ENCODE measurements around the gene ATXN7L3.
"Not testable (repeated sequence)": the region's sequence is repeated elsewhere in the genome, so short reads cannot be mapped to it uniquely, and the experiment has no call there.

The ATXN7L3 gene

DNA sequence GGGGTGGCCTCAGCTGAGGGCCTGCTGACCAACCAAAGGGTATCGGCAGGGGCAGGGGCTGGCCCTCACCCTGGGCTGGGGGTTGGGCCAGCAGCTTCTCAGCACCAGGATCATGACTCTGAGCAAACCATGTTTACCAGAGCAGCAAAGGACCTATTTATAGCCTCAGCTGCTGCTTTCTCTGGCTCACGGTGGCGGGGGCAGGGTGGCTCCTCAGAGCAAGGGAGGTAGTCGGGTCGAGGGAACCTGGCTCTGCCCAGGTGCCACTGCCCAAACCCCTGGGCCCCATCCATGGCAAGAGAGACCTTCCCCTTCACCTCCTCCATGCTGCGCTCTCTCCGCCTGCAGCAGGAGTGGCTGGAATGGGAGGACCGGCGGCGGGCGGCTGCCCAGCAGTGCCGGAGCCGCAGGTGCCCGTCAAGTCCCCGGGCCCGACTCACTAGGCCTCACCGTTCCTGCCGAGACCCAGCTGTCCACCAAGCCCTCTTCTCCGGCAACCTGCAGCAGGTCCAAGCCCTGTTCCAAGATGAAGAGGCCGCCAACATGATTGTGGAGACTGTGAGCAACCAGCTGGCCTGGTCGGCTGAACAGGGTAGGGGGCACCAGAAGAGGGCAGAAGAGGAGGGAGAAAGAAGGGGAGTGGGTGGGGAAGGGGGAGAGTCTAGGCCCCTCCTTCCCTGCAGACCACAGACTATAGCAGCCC, 29.0 kb downstream of the ATXN7L3 start, which contains the start of gene ASB16:
TSS of gene ASB16 (plus strand) at position 206 of the 703 bp plus-strand sequence. CDS start at position 292, 86 bp downstream.
- no peak for DNase-seq

- no peak for DNase-seq
These were observed 29.6 kb downstream of the ATXN7L3 start for GRCh38 chr17:44170135-44170498.

DNA sequence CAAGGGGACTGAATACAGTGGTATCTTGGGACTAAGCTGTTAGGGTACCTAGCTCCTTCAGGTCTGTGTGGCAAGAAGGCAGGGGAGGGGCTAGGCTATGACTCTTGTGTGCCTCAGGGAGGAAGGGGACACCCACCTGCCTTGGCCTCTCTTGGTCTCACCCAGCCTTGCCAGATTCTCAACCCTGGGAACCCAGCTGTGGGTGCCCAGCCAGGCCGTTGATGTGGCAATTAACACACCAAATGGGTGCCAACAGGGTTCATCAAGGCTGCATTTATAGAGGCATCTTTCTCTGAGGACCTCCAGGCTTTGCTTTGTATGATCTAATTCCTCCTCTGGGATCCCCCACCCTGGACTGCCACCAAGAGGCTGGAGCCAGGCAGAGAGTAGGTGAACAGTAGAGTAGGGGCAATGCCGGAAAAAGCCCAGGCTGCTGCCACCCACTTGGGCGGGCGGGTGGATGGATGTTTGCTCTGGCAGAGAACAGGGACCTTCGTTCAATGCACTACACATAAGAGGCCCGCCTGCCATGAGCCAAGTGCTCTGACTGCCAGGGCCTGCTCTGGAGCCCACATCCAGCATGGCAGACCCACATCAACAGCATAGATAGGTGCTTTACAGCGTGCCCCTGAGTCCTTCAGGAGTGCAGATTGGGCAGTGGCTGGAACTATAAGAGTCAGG, 32.4 kb downstream of the ATXN7L3 start:
- DNase-seq: no peak

- DNase-seq: no peak
These were observed 35.2 kb downstream of the ATXN7L3 start for GRCh38 chr17:44164476-44164875.

DNA sequence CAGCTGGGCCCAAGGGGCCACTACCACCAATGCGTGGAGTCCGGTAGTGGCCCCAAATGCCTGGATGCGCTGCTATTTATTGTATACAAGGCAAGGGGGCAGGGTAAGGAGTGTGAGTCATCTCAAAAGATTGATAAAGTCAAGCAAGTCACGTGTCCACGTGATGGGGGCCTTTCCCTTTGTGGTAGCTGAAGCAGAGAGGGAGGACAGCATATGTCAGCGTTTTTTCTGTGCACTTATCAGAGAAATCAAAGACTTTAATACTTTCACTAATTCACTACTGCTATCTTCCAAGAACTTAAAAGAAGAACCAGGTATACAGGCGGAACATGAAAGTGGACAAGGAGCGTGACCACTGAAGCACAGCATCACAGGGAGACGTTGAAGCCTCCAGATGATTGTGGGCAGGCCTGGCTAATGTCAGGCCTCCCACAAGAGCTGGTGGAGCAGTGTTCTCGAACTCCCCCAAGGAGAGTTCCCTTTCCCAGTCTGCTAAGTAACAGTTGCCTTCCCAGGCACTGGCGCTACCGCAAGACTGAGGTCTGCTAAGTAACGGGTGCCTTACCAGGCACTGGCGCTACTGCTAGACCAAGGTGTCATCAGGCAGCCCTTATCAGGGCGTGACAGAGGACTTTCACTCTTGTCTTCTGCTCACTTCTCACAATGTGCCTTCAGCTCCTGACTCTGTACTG, 40.0 kb downstream of the ATXN7L3 start:
- DNase-seq: no peak

DNA sequence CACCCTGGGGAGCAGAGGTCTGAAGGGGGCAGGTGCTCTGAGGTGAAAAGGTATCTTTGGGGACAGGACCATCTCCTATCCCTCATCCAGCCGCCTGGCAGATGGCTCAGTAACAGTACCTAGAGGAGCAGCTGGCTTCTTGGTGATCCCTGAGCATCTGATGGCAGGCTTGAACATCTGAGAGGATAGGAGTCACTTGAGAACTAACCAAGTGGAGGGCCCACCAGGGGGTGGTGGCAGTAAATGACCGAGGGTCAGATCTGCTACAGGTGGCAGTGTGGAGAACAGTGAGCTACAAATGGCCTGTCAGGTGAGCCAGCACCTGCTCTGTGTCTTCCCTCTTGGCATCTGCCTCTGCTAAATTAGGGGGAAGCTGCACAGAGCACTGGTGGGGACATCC, 44.2 kb downstream of the ATXN7L3 start:
- no peak for DNase-seq

DNA sequence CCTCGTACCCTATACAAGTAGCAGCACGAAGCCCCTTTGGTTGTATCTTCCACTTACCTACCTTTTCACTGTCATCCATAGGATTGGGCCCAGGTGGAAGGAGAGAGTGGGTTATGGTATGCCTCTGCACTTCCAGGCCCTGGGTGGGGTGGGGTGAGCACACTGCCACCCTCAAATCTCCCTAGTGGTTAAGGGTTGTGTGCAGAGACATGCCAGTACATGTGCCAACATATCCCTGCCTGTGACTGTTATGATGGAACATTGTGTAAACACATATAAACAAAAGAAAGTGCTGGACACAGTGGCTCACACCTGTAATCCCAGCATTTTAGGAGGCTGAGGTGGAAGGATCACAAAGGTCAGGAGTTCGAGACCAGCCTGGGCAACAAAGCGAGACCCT, 46.8 kb downstream of the ATXN7L3 start:
- DNase-seq: no peak

DNA sequence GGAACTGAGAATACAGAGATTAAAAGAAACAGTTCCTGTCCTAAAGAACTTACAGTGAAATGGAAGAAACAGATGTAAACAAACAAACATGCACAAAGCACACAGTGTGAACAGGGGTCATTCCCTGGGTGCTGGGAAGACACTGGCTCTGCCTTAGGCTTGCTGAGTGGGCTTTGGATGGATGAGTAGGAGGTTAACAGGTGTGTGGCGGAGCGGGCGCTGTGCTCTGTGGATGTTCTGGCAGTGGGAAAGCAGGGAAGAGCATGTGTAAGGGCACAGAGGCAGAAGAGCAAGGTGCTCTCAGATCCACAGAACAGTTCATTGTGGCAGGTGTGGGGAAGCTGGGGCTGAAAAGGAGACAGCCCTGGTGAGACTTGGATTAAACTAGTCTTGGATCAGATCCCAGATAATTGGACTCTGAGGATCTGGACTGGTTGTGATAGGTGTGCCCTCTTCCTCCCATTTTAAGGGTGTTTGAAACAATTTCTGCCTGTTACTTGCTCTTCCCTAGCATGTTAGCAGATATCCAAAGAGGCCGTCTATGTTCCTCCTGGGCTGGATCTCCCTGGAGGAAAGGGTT, 49.8 kb downstream of the ATXN7L3 start:
- no peak for DNase-seq

DNA sequence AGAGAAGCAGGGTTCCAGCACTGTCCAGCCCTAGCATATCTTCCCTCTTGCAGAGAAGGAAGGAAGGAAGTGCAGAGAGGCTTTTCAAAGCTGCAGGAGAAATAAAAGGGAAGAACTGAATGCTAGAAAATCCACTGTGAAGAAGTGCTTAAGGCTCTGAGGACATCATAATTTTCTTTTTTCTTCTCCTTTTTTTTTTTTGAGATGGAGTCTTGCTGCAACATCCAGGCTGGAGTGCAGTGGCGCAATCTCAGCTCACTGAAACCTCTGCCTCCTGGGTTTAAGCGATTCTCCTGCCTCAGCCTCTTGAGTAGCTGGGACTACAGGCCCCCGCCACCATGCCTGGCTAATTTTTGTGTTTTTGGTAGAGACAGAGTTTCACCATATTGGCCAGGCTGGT, 50.6 kb downstream of the ATXN7L3 start:
- not testable (repeated sequence) for DNase-seq

- no peak for DNase-seq
These were observed 51.9 kb downstream of the ATXN7L3 start for GRCh38 chr17:44147812-44148211.

DNA sequence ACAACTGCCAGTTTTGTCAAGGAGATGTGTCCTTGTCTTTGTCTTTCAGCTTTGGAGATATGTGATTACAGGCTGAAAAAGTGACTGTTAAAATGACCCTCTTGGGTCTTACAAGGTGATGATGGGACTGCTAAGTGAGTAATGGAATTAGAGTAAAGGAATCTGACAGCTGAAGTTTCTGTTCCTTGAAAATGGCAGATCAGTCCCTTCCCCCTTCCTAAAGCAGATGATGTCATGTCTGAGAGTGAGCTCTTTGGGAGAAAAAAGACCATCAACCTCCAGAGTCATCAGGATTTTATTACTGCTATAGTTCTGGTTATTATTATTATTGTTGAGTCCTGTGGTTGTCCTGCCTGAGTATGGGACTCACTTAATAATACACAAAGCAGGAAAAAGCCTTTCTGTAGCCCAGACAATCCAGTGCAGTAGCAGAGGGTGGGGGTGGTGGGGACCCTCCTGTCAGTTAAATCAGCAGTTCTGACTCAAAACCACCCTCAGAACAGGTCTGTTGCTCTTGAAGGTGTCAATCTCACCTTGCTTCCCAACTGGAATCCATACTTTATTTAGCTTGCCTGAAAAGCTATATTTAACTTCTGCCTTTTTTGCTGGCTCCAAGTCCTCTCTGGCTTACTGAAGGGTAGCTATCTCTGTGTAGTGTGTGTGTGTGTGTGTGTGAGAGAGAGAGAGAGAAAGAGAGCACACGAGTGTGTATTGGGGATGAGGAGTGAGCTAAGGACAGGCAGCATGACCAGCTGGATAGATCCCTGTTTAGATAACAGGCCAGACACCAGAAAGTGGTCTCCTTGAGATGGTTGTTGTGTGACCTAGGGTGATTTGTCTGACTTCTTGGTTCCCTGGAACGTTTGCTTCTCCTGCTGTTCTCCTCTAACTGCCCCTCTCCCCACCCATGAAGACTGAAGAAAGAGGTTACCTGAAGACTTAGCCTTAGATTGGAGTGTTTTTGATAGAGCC, 53.0 kb downstream of the ATXN7L3 start:
- DNase-seq: no peak

GRCh38 chr17:44144966-44145739, 54.5 kb downstream of the ATXN7L3 start:
- DNase-seq: no peak

DNA sequence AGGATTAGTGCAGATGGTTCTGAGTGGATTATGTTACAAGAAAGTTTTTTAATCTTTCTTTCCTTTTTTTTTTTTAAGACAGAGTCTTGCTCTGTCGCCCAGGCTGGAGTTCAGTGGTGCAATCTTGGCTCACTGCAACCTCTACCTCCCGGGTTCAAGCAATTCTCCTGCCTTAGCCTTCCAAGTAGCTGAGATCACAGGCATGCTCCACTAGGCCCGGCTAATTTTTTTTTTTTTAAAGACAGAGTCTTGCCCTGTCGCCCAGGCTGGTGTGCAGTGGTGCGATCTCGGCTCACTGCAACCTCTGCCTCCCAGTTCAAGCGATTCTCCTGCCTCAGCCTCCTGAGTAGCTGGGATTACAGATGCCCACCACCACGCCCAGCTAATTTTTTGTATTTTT, 55.8 kb downstream of the ATXN7L3 start:
- DNase-seq: not testable (repeated sequence)

All from activated CD8-positive, alpha-beta memory T cell treated with anti-CD3 and anti-CD28 coated beads, Interleukin-2, amount 50 U/mL, for 48 hours (primary cell).